ENCODE measurements around the gene TERC. TPM values are rescaled to one million over a fixed set of nuclear protein-coding genes. Genes with fewer than 3 reads are reported as not detected.

Gene TERC
- total RNA-seq, 1 donor from 2014 or later, result 0.86 TPM

- no peak for FAIRE-seq
- no peak overlapping the region for H3K4me3 ChIP-seq (ENCODE audit: insufficient read depth, low read depth, low read length)
- H3K27me3 ChIP-seq (ENCODE audit: insufficient read depth, low read length), result no peaks in the 10 kb centered on the region
- H3K9ac ChIP-seq (ENCODE audit: low read length), result no peak overlapping the region
- H3K9me3 ChIP-seq (ENCODE audit: insufficient read depth, low read depth, low read length), result no peaks in the 10 kb centered on the region
- Mint-ChIP-seq H3K27me3 (ENCODE audit: low read depth, unreplicated experiment) (peaks cover 7% of the 10 kb centered on the region), H3K4me1 (ENCODE audit: low read depth, unreplicated experiment) (no peaks in the 10 kb centered on the region), H3K36me3 (ENCODE audit: low read depth, unreplicated experiment) (peaks cover 5% of the 10 kb centered on the region), H3K9me3 (ENCODE audit: unreplicated experiment) (peaks cover 5% of the 10 kb centered on the region), H3K4me3 (ENCODE audit: unreplicated experiment) (no peak overlapping the region), H3K27ac (ENCODE audit: unreplicated experiment) (no peak overlapping the region)
- H3K4me2 ChIP-seq (ENCODE audit: low read length), result no peak overlapping the region
- no peaks in the 10 kb centered on the region for H3K36me3 ChIP-seq (ENCODE audit: insufficient read depth, low read length)
- no peak overlapping the region for H3K27ac ChIP-seq (ENCODE audit: low read depth, low read length)
- no peaks in the 10 kb centered on the region for H3K79me2 ChIP-seq (ENCODE audit: insufficient read depth, low read length)
- H2AFZ ChIP-seq (ENCODE audit: low read depth, low read length), result no peak overlapping the region
- peaks cover 5% of the 10 kb centered on the region for H3K4me1 ChIP-seq (ENCODE audit: insufficient read depth, low read length)
- peak; percentile 26 for DNase-seq (ENCODE audit: low read depth)
- no peak for TF ChIP-seq EZH2 (IDR thresholded peaks at IDR 0.05; ENCODE audit: insufficient read depth, low read length)
- TF ChIP-seq CTCF (IDR thresholded peaks at IDR 0.05; ENCODE audit: insufficient read depth, low read depth, low read length), result no peak
- H4K20me1 ChIP-seq (ENCODE audit: insufficient read depth, low read length), result no peaks in the 10 kb centered on the region
Observed at GRCh38 chr3:169760479-169760878, 4.4 kb downstream of the TERC start.

GRCh38 chr3:169759256-169759655, 5.6 kb downstream of the TERC start:
- no peak for TF ChIP-seq EZH2 (IDR thresholded peaks at IDR 0.05; ENCODE audit: insufficient read depth, low read length)
- TF ChIP-seq CTCF (IDR thresholded peaks at IDR 0.05; ENCODE audit: insufficient read depth, low read depth, low read length), result no peak
- peaks cover 2% of the 10 kb centered on the region for H3K27me3 Mint-ChIP-seq (ENCODE audit: low read depth, unreplicated experiment)
- FAIRE-seq, result peak; percentile 43

GRCh38 chr3:169758359-169758994, 6.4 kb downstream of the TERC start:
- no peaks in the 10 kb centered on the region for H3K9me3 Mint-ChIP-seq (ENCODE audit: unreplicated experiment)
- Histone ChIP-seq H4K20me1 (ENCODE audit: insufficient read depth, low read length) (no peaks in the 10 kb centered on the region), H3K9me3 (ENCODE audit: insufficient read depth, low read depth, low read length) (no peaks in the 10 kb centered on the region), H3K27ac (ENCODE audit: low read depth, low read length) (no peak overlapping the region), H3K9ac (ENCODE audit: low read length) (no peak overlapping the region), H3K79me2 (ENCODE audit: insufficient read depth, low read length) (no peaks in the 10 kb centered on the region), H3K27me3 (ENCODE audit: insufficient read depth, low read length) (no peaks in the 10 kb centered on the region), H3K4me3 (ENCODE audit: insufficient read depth, low read depth, low read length) (no peak overlapping the region), H3K4me1 (ENCODE audit: insufficient read depth, low read length) (no peaks in the 10 kb centered on the region), H3K4me2 (ENCODE audit: low read length) (no peak overlapping the region), H3K36me3 (ENCODE audit: insufficient read depth, low read length) (no peaks in the 10 kb centered on the region), H2AFZ (ENCODE audit: low read depth, low read length) (no peak overlapping the region)
- no peak overlapping the region for H3K27ac Mint-ChIP-seq (ENCODE audit: unreplicated experiment)
- no peak for DNase-seq (ENCODE audit: low read depth)
- H3K4me3 Mint-ChIP-seq (ENCODE audit: unreplicated experiment), result no peak overlapping the region
- no peaks in the 10 kb centered on the region for H3K27me3 Mint-ChIP-seq (ENCODE audit: low read depth, unreplicated experiment)
- no peak for FAIRE-seq
- H3K4me1 Mint-ChIP-seq (ENCODE audit: low read depth, unreplicated experiment), result no peaks in the 10 kb centered on the region
- TF ChIP-seq CTCF (IDR thresholded peaks at IDR 0.05; ENCODE audit: insufficient read depth, low read depth, low read length) (no peak), EZH2 (IDR thresholded peaks at IDR 0.05; ENCODE audit: insufficient read depth, low read length) (no peak)
- H3K36me3 Mint-ChIP-seq (ENCODE audit: low read depth, unreplicated experiment), result no peaks in the 10 kb centered on the region

More at GRCh38 chr3:169759256-169759655, 5.6 kb downstream of the TERC start:
- Histone ChIP-seq H4K20me1 (ENCODE audit: insufficient read depth, low read length) (no peaks in the 10 kb centered on the region), H3K9ac (ENCODE audit: low read length) (no peak overlapping the region), H3K4me2 (ENCODE audit: low read length) (peak overlapping the region; percentile 29), H3K9me3 (ENCODE audit: insufficient read depth, low read depth, low read length) (no peaks in the 10 kb centered on the region), H3K27me3 (ENCODE audit: insufficient read depth, low read length) (no peaks in the 10 kb centered on the region), H3K36me3 (ENCODE audit: insufficient read depth, low read length) (no peaks in the 10 kb centered on the region), H3K4me3 (ENCODE audit: insufficient read depth, low read depth, low read length) (no peak overlapping the region), H3K4me1 (ENCODE audit: insufficient read depth, low read length) (peaks cover 2% of the 10 kb centered on the region), H3K27ac (ENCODE audit: low read depth, low read length) (no peak overlapping the region), H2AFZ (ENCODE audit: low read depth, low read length) (no peak overlapping the region), H3K79me2 (ENCODE audit: insufficient read depth, low read length) (no peaks in the 10 kb centered on the region)
- peak; percentile 71 for DNase-seq (ENCODE audit: low read depth)
- Mint-ChIP-seq H3K4me3 (ENCODE audit: unreplicated experiment) (no peak overlapping the region), H3K9me3 (ENCODE audit: unreplicated experiment) (peaks cover 1% of the 10 kb centered on the region), H3K4me1 (ENCODE audit: low read depth, unreplicated experiment) (no peaks in the 10 kb centered on the region), H3K27ac (ENCODE audit: unreplicated experiment) (no peak overlapping the region), H3K36me3 (ENCODE audit: low read depth, unreplicated experiment) (peaks cover 2% of the 10 kb centered on the region)
